NCI-H446 (cell line): ENCODE measurements around the gene TPCN2.

ENCODE experiments used
- DNase-seq, 2 experiments: peaks; one replicate each; lab custom pipeline; 2025; lab: John Stamatoyannopoulos, UW

The TPCN2 gene

GRCh38 chr11:69151836-69152235, 103.1 kb downstream of the TPCN2 start:
- DNase-seq, result no peak

GRCh38 chr11:69152733-69153421, 104.1 kb downstream of the TPCN2 start:
- no peak for DNase-seq

- DNase-seq, result no peak
Measured at GRCh38 chr11:69153661-69154060, 104.9 kb downstream of the TPCN2 start.

GRCh38 chr11:69154211-69154913, 105.6 kb downstream of the TPCN2 start:
- DNase-seq, result no peak

- no peak for DNase-seq
Measured at GRCh38 chr11:69154938-69155301, 106.2 kb downstream of the TPCN2 start.

- no peak for DNase-seq
Measured at GRCh38 chr11:69155302-69156234, 106.8 kb downstream of the TPCN2 start, which contains the start of gene SMIM38. Gene SMIM38 (plus strand): TSS chr11:69155935. CDS start chr11:69157847, 1,912 bp downstream.

- DNase-seq, result no peak
Measured at GRCh38 chr11:69156235-69156639, 107.5 kb downstream of the TPCN2 start.

- DNase-seq, result no peak
Measured at GRCh38 chr11:69156673-69157155, 108.0 kb downstream of the TPCN2 start.

GRCh38 chr11:69157156-69157821, 108.6 kb downstream of the TPCN2 start:
- no peak for DNase-seq

GRCh38 chr11:69157822-69158231, 109.1 kb downstream of the TPCN2 start:
- DNase-seq, result no peak

GRCh38 chr11:69158301-69159149, 109.8 kb downstream of the TPCN2 start:
- DNase-seq, result no peak

GRCh38 chr11:69159150-69159852, 110.6 kb downstream of the TPCN2 start:
- DNase-seq, result no peak

- DNase-seq, result no peak
Measured at GRCh38 chr11:69160296-69161116, 111.8 kb downstream of the TPCN2 start.

GRCh38 chr11:69161117-69161407, 112.3 kb downstream of the TPCN2 start:
- DNase-seq, result no peak

GRCh38 chr11:69162505-69162904, 113.8 kb downstream of the TPCN2 start:
- no peak for DNase-seq

GRCh38 chr11:69163842-69164241, 115.1 kb downstream of the TPCN2 start:
- no peak for DNase-seq

- DNase-seq, result no peak
Measured at GRCh38 chr11:69164824-69165223, 116.1 kb downstream of the TPCN2 start.

- no peak for DNase-seq
Measured at GRCh38 chr11:69165775-69166174, 117.0 kb downstream of the TPCN2 start.
